HepG2 (cell line): ENCODE results near the gene DMAC1. TPM values are rescaled to one million over a fixed set of nuclear protein-coding genes. Genes with fewer than 3 reads are reported as not detected.

Experiments
- ATAC-seq: fragments of 200-7000 bp; cut with Tn5 transposase; 3 replicates; pipeline ENCODE4 v1.9.1; 2020; ENCODE audit warnings: mild to moderate bottlenecking, moderate library complexity
- BruUV-seq: library from RNA; stranded (reverse); fragments of 400-500 nt; replicated peaks from 2 replicates; lab custom pipeline; 2021; lab: Mats Ljungman, UMichigan
- CTCF ChIA-PET: fragments of 300-600 bp; formaldehyde crosslinking; extraction: SDS; loops from one replicate; lab custom pipeline; 2021; ENCODE audit warnings: low total read pairs, inconsistent platforms, low intra/inter-chr PET ratio; lab: Yijun Ruan, JAX
- POLR2A ChIA-PET: fragments of 350-600 bp; sonication (Branson Sonifier 250); formaldehyde crosslinking; loops from one replicate; lab custom pipeline; 2020; ENCODE audit warnings: antibody characterized with exemption, inconsistent platforms; lab: Yijun Ruan, JAX
- DNase-seq: peaks from one replicate; pipeline ENCODE4 v3.0.0-alpha.2; 2015; ENCODE audit warnings: low spot score
- FAIRE-seq: peaks from 3 replicates; lab custom pipeline; 2011; peaks lifted over from hg19 to GRCh38; lab: Jason Lieb, UNC
- H2AFZ ChIP-seq: one replicate; pipeline ENCODE4 v1.6.1; 2011; ENCODE audit warnings: low read length, inconsistent platforms
- H3K27ac ChIP-seq: fragments of 300-600 bp; 3 replicates; pipeline ENCODE4 v1.8.0; 2011; ENCODE audit warnings: mixed run types, mild to moderate bottlenecking, mixed read lengths, low read length, inconsistent platforms; ENCODE audit not compliant: insufficient read depth; ENCODE audit errors: extremely low read length
- H3K27me3 ChIP-seq, 2 experiments: fragments of 200-600 bp in 1 of 2; 2 replicates in 1 of 2; 3 replicates in 1 of 2; pipeline versions ENCODE4 v1.6.0 to v1.8.0; 2011; ENCODE audit warnings: low read length in 2 of 2, mild to moderate bottlenecking in 2 of 2, moderate library complexity in 2 of 2, inconsistent platforms in 1 of 2; ENCODE audit not compliant: insufficient read depth in 2 of 2, control insufficient read depth in 1 of 2
- H3K36me3 ChIP-seq, 2 experiments: fragments of 200-600 bp in 1 of 2; replicated peaks in 1 of 2; 2 replicates in 1 of 2; 3 replicates in 1 of 2; pipeline versions ENCODE4 v1.5.1 to v1.8.0; 2011; ENCODE audit warnings: low read length in 2 of 2, inconsistent platforms in 1 of 2; ENCODE audit not compliant: insufficient read depth in 2 of 2, control insufficient read depth in 1 of 2
- H3K4me1 ChIP-seq: 2 replicates; pipeline ENCODE4 v1.5.1; 2012; ENCODE audit warnings: low read length, inconsistent platforms; ENCODE audit not compliant: insufficient read depth
- H3K4me2 ChIP-seq: 2 replicates; pipeline ENCODE4 v1.6.0; 2011; ENCODE audit warnings: low read depth, low read length, inconsistent platforms
- H3K4me3 ChIP-seq, 3 experiments: fragments of 200-600 bp in 1 of 3; sonication (generic), shearing (Covaris generic) in 1 of 3; replicated peaks in 1 of 3; 2 replicates each; pipeline ENCODE4 v1.5.1; 2011 to 2016; ENCODE audit warnings: low read length in 3 of 3, inconsistent platforms in 2 of 3, low read depth in 2 of 3, mild to moderate bottlenecking in 2 of 3, control low read depth in 1 of 3, mixed read lengths in 1 of 3; ENCODE audit not compliant: insufficient read depth in 1 of 3
- H3K79me2 ChIP-seq: one replicate; pipeline ENCODE4 v1.6.1; 2011; ENCODE audit warnings: low read length, inconsistent platforms; ENCODE audit not compliant: insufficient read depth
- H3K9ac ChIP-seq: 2 replicates; pipeline ENCODE4 v1.6.0; 2011; ENCODE audit warnings: mild to moderate bottlenecking, low read depth, low read length, inconsistent platforms; ENCODE audit not compliant: insufficient read depth
- H3K9me3 ChIP-seq: 2 replicates; pipeline ENCODE4 v1.5.1; 2012; ENCODE audit warnings: mild to moderate bottlenecking, low read length
- H4K20me1 ChIP-seq: 2 replicates; pipeline ENCODE4 v1.6.0; 2011; ENCODE audit warnings: inconsistent platforms, mild to moderate bottlenecking, low read length, moderate library complexity; ENCODE audit not compliant: insufficient read depth
- CBX2 ChIP-seq, 2 experiments: fragments of 200-600 bp in 1 of 2; sonication (generic); formaldehyde crosslinking in 1 of 2; IDR thresholded peaks; 2 replicates each; pipeline versions ENCODE4 v1.7.0 to v1.8.1; 2018 to 2022; ENCODE audit warnings: low read depth in 2 of 2, low read length in 1 of 2, mild to moderate bottlenecking in 1 of 2, missing genetic modification reagents in 1 of 2
- JARID2 ChIP-seq: sonication (generic); formaldehyde crosslinking; IDR thresholded peaks from 2 replicates; pipeline ENCODE4 v1.8.1; 2023; ENCODE audit warnings: missing genetic modification reagents, inconsistent platforms; ENCODE audit not compliant: insufficient replicate concordance
- MED13 ChIP-seq: sonication (generic); formaldehyde crosslinking; IDR thresholded peaks from 2 replicates; pipeline ENCODE4 v1.5.0; 2020; ENCODE audit warnings: missing genetic modification reagents
- TEAD3 ChIP-seq: optimal IDR thresholded peaks from 2 replicates; pipeline ENCODE3; 2016; ENCODE audit warnings: borderline replicate concordance
- TGIF2 ChIP-seq: IDR thresholded peaks from 2 replicates; pipeline ENCODE4 v1.6.1; 2016; ENCODE audit warnings: control low read depth, missing compliant biosample characterization
- ZNF343 ChIP-seq: sonication (generic); formaldehyde crosslinking; IDR thresholded peaks from 2 replicates; pipeline ENCODE4 v1.4.0; 2020; ENCODE audit warnings: mild to moderate bottlenecking, missing genetic modification reagents
- ZSCAN12 ChIP-seq: sonication (generic); formaldehyde crosslinking; IDR thresholded peaks from 2 replicates; pipeline ENCODE4 v1.9.0; 2021; ENCODE audit warnings: mild to moderate bottlenecking, missing genetic modification reagents
- WGBS: methylation state at CpG from one replicate; pipeline ENCODE4 v1.1.6; 2017; ENCODE audit warnings: low lambda C conversion rate; 5-methylcytosine and 5-hydroxymethylcytosine counted together
- in situ Hi-C: cut with HindIII; loops from 2 replicates; pipeline ENCODE4 v1.10.0; 2017; ENCODE audit warnings: low pct_unique_long_range_greater_than_20kb; ENCODE audit not compliant: extremely low pct_ligation_motif_present
- intact Hi-C: fragments of 100-400 bp; cut with micrococcal nuclease; formaldehyde crosslinking; loops from one replicate; pipeline ENCODE4 v1.10.0; 2022; ENCODE audit not compliant: unreplicated experiment
- polyA plus RNA-seq, 8 experiments: library from polyadenylated mRNA; depleted of rRNA in 3 of 8; stranded (reverse) in 7 of 8; unstranded in 1 of 8; fragments of >200 nt; fragmentation: Illumina TruSeq in 4 of 8; extraction: Trizol in 4 of 8; gene quantifications; 2 replicates each; pipeline versions ENCODE4 v1.2.1 to v1.2.3, GENCODE V29; 2011 to 2016; ENCODE audit warnings: low read depth in 4 of 8, missing spikeins in 1 of 8, mixed read lengths in 1 of 8; ENCODE audit not compliant: insufficient read depth in 1 of 8
- total RNA-seq, 5 experiments: library from RNA; depleted of rRNA; stranded (reverse); fragments of >200 nt; fragmentation: Illumina TruSeq; extraction: Trizol; gene quantifications; 2 replicates each; pipeline ENCODE4 v1.2.3, GENCODE V29; 2016; ENCODE audit warnings: low read depth in 1 of 5
- TF ChIP-seq, protein P1 (sequence below): sonication (generic); formaldehyde crosslinking; IDR thresholded peaks from 2 replicates; pipeline ENCODE4 v1.5.0; 2020; ENCODE audit warnings: missing genetic modification reagents
- TF ChIP-seq, protein P2 (sequence below): sonication (generic); formaldehyde crosslinking; IDR thresholded peaks from 2 replicates; pipeline ENCODE4 v1.4.0; 2020; ENCODE audit warnings: mild to moderate bottlenecking, missing genetic modification reagents

DMAC1 gene
- total and polyA plus RNA-seq, 2 of the 13 experiments (the other 11 are each of a cell fraction or from before 2014, with no cell fraction given) = 44.3 to 72.9 TPM

DNA sequence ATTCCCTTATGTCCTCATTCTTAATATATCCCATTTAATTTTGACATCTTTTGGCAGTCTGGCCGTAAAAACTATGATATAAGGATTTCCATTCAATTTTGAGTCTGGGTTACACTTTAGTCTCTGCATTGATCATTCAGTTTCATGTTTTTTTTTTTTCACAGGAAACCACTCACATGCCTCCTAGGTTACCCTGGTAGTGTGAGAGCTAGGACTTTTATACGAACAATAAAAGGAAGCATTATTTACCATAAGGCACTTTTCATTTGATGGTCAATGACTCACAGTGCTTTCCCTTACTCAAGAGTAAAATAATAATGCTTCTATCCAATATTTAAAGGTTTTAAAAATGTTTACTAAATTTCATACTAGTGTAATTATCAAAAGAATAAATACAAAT lies 16.4 kb upstream of the DMAC1 start (continued):
- TF ChIP-seq, protein P1, sequence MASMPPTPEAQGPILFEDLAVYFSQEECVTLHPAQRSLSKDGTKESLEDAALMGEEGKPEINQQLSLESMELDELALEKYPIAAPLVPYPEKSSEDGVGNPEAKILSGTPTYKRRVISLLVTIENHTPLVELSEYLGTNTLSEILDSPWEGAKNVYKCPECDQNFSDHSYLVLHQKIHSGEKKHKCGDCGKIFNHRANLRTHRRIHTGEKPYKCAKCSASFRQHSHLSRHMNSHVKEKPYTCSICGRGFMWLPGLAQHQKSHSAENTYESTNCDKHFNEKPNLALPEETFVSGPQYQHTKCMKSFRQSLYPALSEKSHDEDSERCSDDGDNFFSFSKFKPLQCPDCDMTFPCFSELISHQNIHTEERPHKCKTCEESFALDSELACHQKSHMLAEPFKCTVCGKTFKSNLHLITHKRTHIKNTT (CRISPR knock-in tag) = no peak

- Histone ChIP-seq H3K9ac (no peak overlapping the region), H3K9me3 (no peaks in the 10 kb centered on the region)
- CTCF ChIA-PET = no interaction called here
- in situ Hi-C loops = no loop called here
- TF ChIP-seq TEAD3 (CRISPR knock-in tag) (no peak), ZSCAN12 (CRISPR knock-in tag) (no peak), CBX2 (IDR thresholded peaks at IDR 0.05; ENCODE audit: low read depth, low read length) (no peak), CBX2 (CRISPR knock-in tag; IDR thresholded peaks at IDR 0.05; ENCODE audit: low read depth) (no peak), JARID2 (CRISPR knock-in tag) (no peak), TGIF2 (CRISPR knock-in tag) (no peak), ZNF343 (CRISPR knock-in tag) (no peak), MED13 (CRISPR knock-in tag) (no peak)
- TF ChIP-seq, protein P2, sequence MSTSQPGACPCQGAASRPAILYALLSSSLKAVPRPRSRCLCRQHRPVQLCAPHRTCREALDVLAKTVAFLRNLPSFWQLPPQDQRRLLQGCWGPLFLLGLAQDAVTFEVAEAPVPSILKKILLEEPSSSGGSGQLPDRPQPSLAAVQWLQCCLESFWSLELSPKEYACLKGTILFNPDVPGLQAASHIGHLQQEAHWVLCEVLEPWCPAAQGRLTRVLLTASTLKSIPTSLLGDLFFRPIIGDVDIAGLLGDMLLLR (CRISPR knock-in tag) = no peak
- TF ChIP-seq, all 625 proteins: peak for 0
- ATAC-seq = no peak
- Histone ChIP-seq H3K4me2 (no peak overlapping the region), H4K20me1 (no peaks in the 10 kb centered on the region), H3K4me3 (no peak overlapping the region), H3K4me1 (no peaks in the 10 kb centered on the region), H3K36me3 (no peaks in the 10 kb centered on the region), H3K79me2 (no peaks in the 10 kb centered on the region), H2AFZ (no peak overlapping the region), H3K27ac (no peak overlapping the region), H3K27me3 (no peaks in the 10 kb centered on the region)
- POLR2A ChIA-PET = no interaction called here
- intact Hi-C loops = no loop called here
- WGBS = 3% methylated on average over 2 of the region's 2 CpGs
- no peak for FAIRE-seq
- no TSS peak for BruUV-seq
- no peak for DNase-seq
Measured at GRCh38 chr9:7813030-7813429, 13.5 kb upstream of the DMAC1 start.
